Activated CD8-positive, alpha-beta T cell treated with anti-CD3 and anti-CD28 coated beads, Interleukin-2, amount 10 ng/mL, durations not matched to agents 7 days and 5 days (primary cell): ENCODE measurements around the gene C19orf47. TPM values are rescaled to one million over a fixed set of nuclear protein-coding genes. Genes with fewer than 3 reads are reported as not detected.
A peak's percentile ranks its signal among the peaks of the same experiment; 100 is the strongest.

Experiments
- ATAC-seq: fragments of 150-1000 bp; cut with Tn5 transposase; one replicate; pipeline ENCODE4 v1.10.0; 2021; ENCODE audit warnings: moderate library complexity
- CTCF ChIA-PET: fragments of 350-600 bp; sonication (Branson Sonifier 250); formaldehyde crosslinking; loops from one replicate; lab custom pipeline; 2021; ENCODE audit warnings: antibody characterized with exemption; lab: Charles Lee
- POLR2A ChIA-PET: fragments of 350-600 bp; sonication (Branson Sonifier 250); formaldehyde crosslinking; loops from one replicate; lab custom pipeline; 2021; ENCODE audit warnings: antibody characterized with exemption; lab: Charles Lee
- DNase-seq: peaks from one replicate; pipeline ENCODE4 v3.0.0-alpha.2; 2020
- H3K27ac Mint-ChIP-seq: one replicate; pipeline ENCODE4 v1.8.0; 2021; ENCODE audit warnings: mild to moderate bottlenecking, mixed read lengths
- H3K27me3 Mint-ChIP-seq: one replicate; pipeline ENCODE4 v1.8.0; 2021; ENCODE audit warnings: low read depth, mixed read lengths
- H3K36me3 Mint-ChIP-seq: one replicate; pipeline ENCODE4 v1.8.0; 2021; ENCODE audit warnings: low read depth, mixed read lengths
- H3K4me1 Mint-ChIP-seq: one replicate; pipeline ENCODE4 v1.8.0; 2021; ENCODE audit warnings: low read depth, mixed read lengths
- H3K4me3 Mint-ChIP-seq: one replicate; pipeline ENCODE4 v1.8.0; 2021; ENCODE audit warnings: mild to moderate bottlenecking, mixed read lengths
- H3K9me3 Mint-ChIP-seq: one replicate; pipeline ENCODE4 v1.8.0; 2022; ENCODE audit warnings: mixed read lengths; ENCODE audit not compliant: insufficient read depth
- total RNA-seq, 2 experiments: library from RNA; stranded (reverse); gene quantifications; one replicate each; pipeline ENCODE4 v1.2.3, GENCODE V29; 2021

Gene C19orf47
- 10 to 100 TPM; 27.7 to 28.3 TPM for total RNA-seq

- H3K36me3 Mint-ChIP-seq = peaks cover 5% of the 10 kb centered on the region
These were observed at the start of gene C19orf47, which contains the start of gene PLD3 for GRCh38 chr19:40348125-40348913. Gene C19orf47, minus strand, starts transcription at chr19:40348397. Its CDS starts 6,540 bp downstream, at chr19:40341857. Gene PLD3, plus strand, starts transcription at chr19:40348695. Its CDS starts 17,789 bp downstream, at chr19:40366484.

GRCh38 chr19:40397568-40397906 is 49.3 kb upstream of the C19orf47 start:
- ChIA-PET CTCF (no interaction called here), POLR2A (no interaction called here)

More at GRCh38 chr19:40348125-40348913, at the start of gene C19orf47, which contains the start of gene PLD3:
- ChIA-PET CTCF (interaction anchor here (0.6 to 2.6 kb wide), 4 partner anchors 43 to 287 kb away, joined by 3 to 10 read pairs (median 4); no protein-coding TSS in a partner anchor), POLR2A (interaction anchor here (0.5 to 1.0 kb wide), 3 partner anchors 63 to 100 kb away, joined by 3 to 9 read pairs (median 3); no protein-coding TSS in a partner anchor)
- peak; percentile 99 for DNase-seq
- Mint-ChIP-seq H3K4me1 (peaks cover 38% of the 10 kb centered on the region), H3K9me3 (no peaks in the 10 kb centered on the region), H3K27me3 (peaks cover 2% of the 10 kb centered on the region), H3K27ac (peak within 1 kb of the TSS; percentile 89), H3K4me3 (peak within 1 kb of the TSS; percentile 86)
- peak; percentile 95 for ATAC-seq

DNA sequence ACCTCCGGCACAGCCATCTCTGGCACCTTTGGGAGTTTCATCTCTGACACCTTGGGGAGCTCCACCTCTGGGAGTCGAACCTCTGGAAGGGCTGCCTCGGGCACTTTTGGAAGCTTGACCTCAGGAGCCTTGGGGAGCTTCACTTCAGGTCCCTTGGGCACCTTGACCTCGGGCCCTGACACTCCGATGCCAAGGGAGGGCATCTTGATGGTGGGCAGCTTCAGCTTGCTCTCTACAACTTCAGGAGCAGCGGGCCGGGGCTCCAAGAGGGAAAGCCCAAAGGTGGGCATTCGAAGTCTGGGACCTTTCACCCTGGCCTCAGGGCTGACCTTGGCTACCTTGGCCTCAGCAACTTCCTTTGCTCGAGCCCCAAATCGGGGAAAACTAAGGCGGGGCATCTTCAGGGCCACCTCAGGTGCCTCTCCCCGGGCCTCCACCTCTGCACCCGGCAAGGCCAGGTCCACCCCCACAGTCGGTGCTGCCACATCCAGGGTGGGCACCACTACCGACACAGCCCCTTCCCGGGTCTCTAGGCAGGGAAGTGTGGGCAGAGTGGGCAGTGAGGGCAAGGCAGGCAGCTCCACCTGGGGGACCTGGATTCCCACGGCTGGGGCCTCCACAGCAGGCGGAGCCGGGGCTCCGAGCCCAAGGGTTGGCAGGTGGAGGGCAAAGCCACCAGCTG is 48.8 kb upstream of the C19orf47 start:
- DNase-seq (no peak), ATAC-seq (no peak)
- no peaks in the 10 kb centered on the region for H3K36me3 Mint-ChIP-seq
- no peak overlapping the region for H3K4me3 Mint-ChIP-seq
- H3K27me3 Mint-ChIP-seq = peaks cover 12% of the 10 kb centered on the region
- no peak overlapping the region for H3K27ac Mint-ChIP-seq
- ChIA-PET POLR2A (no interaction called here), CTCF (no interaction called here)
- peaks cover 12% of the 10 kb centered on the region for H3K4me1 Mint-ChIP-seq
- H3K9me3 Mint-ChIP-seq = no peaks in the 10 kb centered on the region

More at GRCh38 chr19:40397568-40397906, 49.3 kb upstream of the C19orf47 start:
- Mint-ChIP-seq H3K27ac (no peak overlapping the region), H3K27me3 (peaks cover 12% of the 10 kb centered on the region), H3K9me3 (no peaks in the 10 kb centered on the region), H3K4me1 (peaks cover 12% of the 10 kb centered on the region), H3K4me3 (no peak overlapping the region), H3K36me3 (no peaks in the 10 kb centered on the region)
- no peak for ATAC-seq
- no peak for DNase-seq

DNA sequence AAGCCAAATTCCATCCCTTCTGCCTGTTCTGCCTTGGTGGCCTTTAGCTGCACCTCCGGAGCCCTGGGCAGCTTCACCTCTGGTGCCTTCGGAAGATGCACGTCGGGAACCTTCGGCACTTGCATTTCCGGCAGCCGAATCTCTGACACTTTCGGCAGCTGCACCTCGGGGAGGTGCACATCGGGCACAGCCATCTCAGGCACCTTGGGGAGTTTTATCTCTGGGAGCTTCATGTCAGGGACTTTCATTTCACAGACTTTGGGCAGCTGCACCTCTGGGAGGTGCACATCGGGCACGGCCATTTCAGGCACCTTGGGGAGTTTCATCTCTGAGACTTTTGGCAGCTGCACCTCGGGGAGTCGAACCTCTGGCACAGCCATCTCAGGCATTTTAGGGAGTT is 47.8 kb upstream of the C19orf47 start:
- Mint-ChIP-seq H3K36me3 (no peaks in the 10 kb centered on the region), H3K27me3 (peaks cover 12% of the 10 kb centered on the region), H3K9me3 (no peaks in the 10 kb centered on the region), H3K27ac (no peak overlapping the region), H3K4me1 (peaks cover 12% of the 10 kb centered on the region), H3K4me3 (no peak overlapping the region)
- ATAC-seq = no peak
- no peak for DNase-seq
- ChIA-PET POLR2A (interaction anchor here (0.7 kb wide), 2 partner anchors 60 to 835 kb away, joined by 5 to 6 read pairs; no protein-coding TSS in a partner anchor), CTCF (no interaction called here)

DNA sequence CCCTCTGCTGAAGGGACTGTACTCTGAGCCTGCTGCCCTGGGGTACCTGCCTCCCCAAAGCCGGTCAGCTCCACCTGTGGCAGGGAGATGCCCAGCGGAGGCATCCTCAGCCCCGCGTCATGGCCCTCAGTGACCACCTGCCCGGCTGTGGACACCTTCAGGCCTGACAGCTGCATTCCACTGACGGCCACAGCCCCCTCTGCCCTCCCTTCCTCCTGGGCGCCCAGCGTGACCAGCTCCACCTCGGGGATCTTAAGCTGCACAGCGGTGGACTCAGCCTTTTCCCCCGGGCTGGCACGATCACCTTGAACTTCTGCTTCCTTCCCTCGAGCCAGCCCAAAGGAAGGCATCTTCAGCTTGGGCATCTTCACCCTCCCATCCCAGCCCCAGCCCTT is 46.6 kb upstream of the C19orf47 start:
- H3K9me3 Mint-ChIP-seq = no peaks in the 10 kb centered on the region
- DNase-seq (no peak), ATAC-seq (no peak)
- H3K36me3 Mint-ChIP-seq = no peaks in the 10 kb centered on the region
- H3K27me3 Mint-ChIP-seq = peaks cover 8% of the 10 kb centered on the region
- peaks cover 12% of the 10 kb centered on the region for H3K4me1 Mint-ChIP-seq
- no peak overlapping the region for H3K4me3 Mint-ChIP-seq
- CTCF ChIA-PET = no interaction called here
- no peak overlapping the region for H3K27ac Mint-ChIP-seq
- POLR2A ChIA-PET = interaction anchor here (0.9 kb wide), 1 partner anchor 30 kb away, joined by 3 read pairs; no protein-coding TSS in a partner anchor

- H3K4me3 Mint-ChIP-seq = no peak overlapping the region
- ATAC-seq (no peak), DNase-seq (no peak)
- peaks cover 9% of the 10 kb centered on the region for H3K4me1 Mint-ChIP-seq
- CTCF ChIA-PET = no interaction called here
- POLR2A ChIA-PET = interaction anchor here (0.9 kb wide), 1 partner anchor 31 kb away, joined by 3 read pairs; no protein-coding TSS in a partner anchor
- H3K27me3 Mint-ChIP-seq = peaks cover 3% of the 10 kb centered on the region
- no peaks in the 10 kb centered on the region for H3K36me3 Mint-ChIP-seq
- no peak overlapping the region for H3K27ac Mint-ChIP-seq
- H3K9me3 Mint-ChIP-seq = no peaks in the 10 kb centered on the region
These were observed 46.0 kb upstream of the C19orf47 start for GRCh38 chr19:40393894-40394815.

DNA sequence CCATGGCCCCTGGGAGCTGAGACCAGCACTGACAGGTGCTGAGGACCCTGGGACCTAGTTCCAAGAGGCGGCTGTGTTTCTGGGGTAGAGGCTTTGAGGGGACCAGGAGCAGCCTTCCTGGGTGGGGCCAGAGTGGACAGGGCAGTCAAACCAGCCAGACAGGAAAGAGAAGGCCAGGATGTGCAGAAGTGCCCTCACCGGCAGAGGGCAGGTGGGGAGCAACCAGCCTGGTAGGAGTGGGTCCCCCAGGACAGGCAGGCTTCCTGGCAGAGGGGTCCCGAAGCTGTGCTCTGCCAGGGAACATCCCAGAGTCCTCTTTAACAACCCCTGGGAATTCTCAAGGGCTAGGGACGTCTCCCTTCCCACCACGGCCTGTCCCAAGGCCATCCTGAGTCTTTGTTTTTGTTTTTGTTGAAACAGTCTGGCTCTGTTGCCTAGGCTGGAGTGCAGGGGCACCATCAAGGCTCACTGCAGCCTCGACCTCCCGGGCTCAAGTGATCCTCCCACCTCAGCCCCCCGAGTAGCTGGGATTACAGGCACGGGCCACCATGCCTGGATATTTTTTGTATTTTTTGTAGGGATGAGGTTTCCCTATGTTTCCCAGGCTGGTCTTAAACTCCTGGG is 44.8 kb upstream of the C19orf47 start:
- Mint-ChIP-seq H3K9me3 (no peaks in the 10 kb centered on the region), H3K27ac (no peak overlapping the region), H3K36me3 (no peaks in the 10 kb centered on the region), H3K4me1 (no peaks in the 10 kb centered on the region), H3K4me3 (no peak overlapping the region), H3K27me3 (no peaks in the 10 kb centered on the region)
- DNase-seq (no peak), ATAC-seq (no peak)
- ChIA-PET CTCF (no interaction called here), POLR2A (no interaction called here)

DNA sequence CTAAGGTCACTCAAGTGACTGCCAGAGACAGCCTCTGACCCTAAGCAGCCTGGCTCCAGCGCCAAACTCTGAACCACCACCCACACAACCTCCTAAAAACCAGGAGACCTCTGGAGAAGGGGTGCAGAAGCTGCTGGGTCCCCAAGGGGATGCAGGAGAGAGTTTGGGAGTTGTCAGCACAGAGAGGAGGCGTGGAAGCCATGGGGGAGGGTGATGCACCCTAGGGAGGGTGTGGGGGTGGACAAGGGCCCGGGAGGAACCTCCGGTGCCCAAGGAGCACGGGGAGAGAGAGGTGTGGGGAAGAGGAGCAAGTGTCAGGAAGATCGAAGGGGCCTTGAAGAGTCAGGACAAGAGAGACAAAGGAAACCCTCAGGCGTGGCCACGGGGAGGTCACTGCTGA is 43.9 kb upstream of the C19orf47 start:
- Mint-ChIP-seq H3K27me3 (no peaks in the 10 kb centered on the region), H3K4me3 (no peak overlapping the region), H3K9me3 (no peaks in the 10 kb centered on the region), H3K27ac (no peak overlapping the region), H3K4me1 (no peaks in the 10 kb centered on the region), H3K36me3 (no peaks in the 10 kb centered on the region)
- ChIA-PET CTCF (no interaction called here), POLR2A (no interaction called here)
- DNase-seq (no peak), ATAC-seq (no peak)

- ATAC-seq (no peak), DNase-seq (no peak)
- no peak within 1 kb of the TSS for H3K4me3 Mint-ChIP-seq
- ChIA-PET POLR2A (no interaction called here), CTCF (no interaction called here)
- peaks cover 3% of the 10 kb centered on the region for H3K4me1 Mint-ChIP-seq
- H3K27ac Mint-ChIP-seq = no peak within 1 kb of the TSS
- H3K9me3 Mint-ChIP-seq = no peaks in the 10 kb centered on the region
- H3K27me3 Mint-ChIP-seq = peaks cover 2% of the 10 kb centered on the region
- no peaks in the 10 kb centered on the region for H3K36me3 Mint-ChIP-seq
These were observed 42.0 kb upstream of the C19orf47 start, which contains the start of gene HIPK4 for GRCh38 chr19:40390084-40390742. Gene HIPK4, minus strand, starts transcription at chr19:40390181. Its CDS starts 279 bp downstream, at chr19:40389902.

GRCh38 chr19:40389404-40390083 is 41.3 kb upstream of the C19orf47 start:
- Mint-ChIP-seq H3K9me3 (no peaks in the 10 kb centered on the region), H3K27ac (no peak overlapping the region), H3K4me1 (peaks cover 5% of the 10 kb centered on the region), H3K27me3 (peaks cover 2% of the 10 kb centered on the region), H3K36me3 (no peaks in the 10 kb centered on the region), H3K4me3 (no peak overlapping the region)
- DNase-seq (no peak), ATAC-seq (no peak)
- ChIA-PET POLR2A (no interaction called here), CTCF (interaction anchor here (1.0 kb wide), 1 partner anchor 85 kb away, joined by 4 read pairs; no protein-coding TSS in a partner anchor)
